HCT116 (cell line): ENCODE measurements around the gene KRT79. TPM values are rescaled to one million over a fixed set of nuclear protein-coding genes. Genes with fewer than 3 reads are reported as not detected.

ENCODE experiments used
- ATAC-seq: fragments of 200-7000 bp; cut with Tn5 transposase; 2 replicates; pipeline ENCODE4 v1.9.1; 2020; ENCODE audit warnings: mild to moderate bottlenecking, moderate library complexity
- BruUV-seq: library from RNA; stranded (reverse); fragments of 400-500 nt; replicated peaks from 2 replicates; lab custom pipeline; 2021; lab: Mats Ljungman, UMichigan
- CTCF ChIA-PET: fragments of 300-600 bp; sonication (Branson Sonifier 250); formaldehyde crosslinking; loops from one replicate; lab custom pipeline; 2021; ENCODE audit warnings: antibody characterized with exemption; lab: Charles Lee
- POLR2A ChIA-PET: fragments of 300-600, 350-600 bp; sonication (Branson Sonifier 250); formaldehyde crosslinking; loops from one replicate; lab custom pipeline; 2021; ENCODE audit warnings: antibody characterized with exemption; lab: Charles Lee
- RAD21 ChIA-PET, 2 experiments: fragments of 300-600 bp; sonication (Branson Sonifier 250); formaldehyde crosslinking; loops; one replicate each; lab custom pipeline; 2023; ENCODE audit warnings: low total read pairs in 2 of 2; ENCODE audit not compliant: uncharacterized antibody in 2 of 2, unreplicated experiment in 2 of 2, low non-redundant PET in 1 of 2; lab: Charles Lee
- DNase-seq: peaks from one replicate; pipeline ENCODE4 v3.0.0-alpha.2; 2010; ENCODE audit warnings: low read depth, low spot score
- H2AFZ ChIP-seq: fragments of 200-600 bp; shearing (Covaris generic), sonication (generic); 2 replicates; pipeline ENCODE4 v1.6.1; 2017; ENCODE audit warnings: low read depth, mixed run types, mixed read lengths, antibody characterized with exemption, low read length; ENCODE audit not compliant: poor library complexity, severe bottlenecking
- H3K27ac ChIP-seq: 2 replicates; pipeline ENCODE4 v1.5.1; 2012; ENCODE audit warnings: low read depth, low read length
- H3K27me3 ChIP-seq: fragments of 200-600 bp; sonication (generic); 2 replicates; pipeline ENCODE4 v1.6.1; 2016; ENCODE audit warnings: mixed run types, low read length, mixed read lengths; ENCODE audit not compliant: insufficient read depth
- H3K36me3 ChIP-seq, 2 experiments: fragments of 200-500 bp in 1 of 2; fragments of 200-600 bp in 1 of 2; sonication (Bioruptor generic) in 1 of 2; sonication (generic) in 1 of 2; 2 replicates each; pipeline versions ENCODE4 v1.5.1 to v1.6.1; 2014 to 2016; ENCODE audit warnings: low read length in 2 of 2, inconsistent platforms in 1 of 2, mixed read lengths in 1 of 2, mixed run types in 1 of 2; ENCODE audit not compliant: insufficient read depth in 2 of 2, control insufficient read depth in 1 of 2
- H3K4me1 ChIP-seq, 2 experiments: fragments of 200-600 bp in 1 of 2; sonication (generic) in 1 of 2; 2 replicates each; pipeline versions ENCODE4 v1.5.1 to v1.6.1; 2012 to 2017; ENCODE audit warnings: low read length in 2 of 2, inconsistent platforms in 1 of 2, mild to moderate bottlenecking in 1 of 2, mixed read lengths in 1 of 2, mixed run types in 1 of 2, moderate library complexity in 1 of 2; ENCODE audit not compliant: insufficient read depth in 2 of 2, control insufficient read depth in 1 of 2
- H3K4me2 ChIP-seq: fragments of 200-600 bp; sonication (generic); 2 replicates; pipeline ENCODE4 v1.6.1; 2017; ENCODE audit warnings: mixed run types, low read length, mixed read lengths
- H3K4me3 ChIP-seq, 2 experiments: fragments of 200-600 bp in 1 of 2; sonication (generic) in 1 of 2; replicated peaks in 1 of 2; 2 replicates each; pipeline ENCODE4 v1.5.1; 2011 to 2016; ENCODE audit warnings: low read length in 2 of 2, control low read depth in 1 of 2, low read depth in 1 of 2, mild to moderate bottlenecking in 1 of 2, mixed read lengths in 1 of 2, mixed run types in 1 of 2
- H3K79me2 ChIP-seq: fragments of 200-600 bp; sonication (generic); 2 replicates; pipeline ENCODE4 v1.6.1; 2017; ENCODE audit warnings: mild to moderate bottlenecking, mixed run types, low read length, moderate library complexity, mixed read lengths; ENCODE audit not compliant: insufficient read depth
- H3K9ac ChIP-seq: fragments of 200-600 bp; sonication (generic); 2 replicates; pipeline ENCODE4 v1.6.1; 2016; ENCODE audit warnings: low read length, mixed read lengths
- H3K9me2 ChIP-seq: fragments of 200-600 bp; sonication (generic), shearing (Covaris generic); 2 replicates; pipeline ENCODE4 v1.6.1; 2017; ENCODE audit warnings: mixed run types, mild to moderate bottlenecking, moderate library complexity; ENCODE audit not compliant: insufficient read depth
- H3K9me3 ChIP-seq, 2 experiments: fragments of 200-500 bp in 1 of 2; fragments of 200-600 bp in 1 of 2; sonication (Bioruptor generic) in 1 of 2; sonication (generic) in 1 of 2; 2 replicates each; pipeline ENCODE4 v1.6.1; 2014 to 2017; ENCODE audit warnings: low read length in 2 of 2, mixed read lengths in 2 of 2, inconsistent platforms in 1 of 2, low read depth in 1 of 2, mild to moderate bottlenecking in 1 of 2, mixed run types in 1 of 2, moderate library complexity in 1 of 2; ENCODE audit not compliant: control insufficient read depth in 1 of 2, insufficient read depth in 1 of 2
- H4K20me1 ChIP-seq: fragments of 200-600 bp; sonication (generic), shearing (Covaris generic); 2 replicates; pipeline ENCODE4 v1.6.1; 2017; ENCODE audit warnings: mixed run types, mild to moderate bottlenecking, moderate library complexity; ENCODE audit not compliant: insufficient read depth
- ATF3 ChIP-seq: IDR thresholded peaks from 2 replicates; pipeline ENCODE4 v1.6.1; 2012
- CEBPB ChIP-seq: IDR thresholded peaks from 2 replicates; pipeline ENCODE4 v1.6.1; 2012; ENCODE audit warnings: low read depth
- EZH2phosphoT487 ChIP-seq: fragments of 200-600 bp; IDR thresholded peaks from 2 replicates; pipeline ENCODE4 v1.6.1; 2018; ENCODE audit warnings: antibody characterized with exemption, borderline replicate concordance
- FOSL1 ChIP-seq: IDR thresholded peaks from 2 replicates; pipeline ENCODE4 v1.6.1; 2012; ENCODE audit warnings: low read depth
- JUND ChIP-seq: IDR thresholded peaks from 2 replicates; pipeline ENCODE4 v1.6.1; 2012
- MAX ChIP-seq: IDR thresholded peaks from 2 replicates; pipeline ENCODE4 v1.6.1; 2012
- SIN3A ChIP-seq: IDR thresholded peaks from 2 replicates; pipeline ENCODE4 v1.6.1; 2012; ENCODE audit warnings: low read depth
- ZFX ChIP-seq: fragments of 450-650 bp; IDR thresholded peaks from 2 replicates; pipeline ENCODE4 v1.6.1; 2017
- ZNF274 ChIP-seq: fragments of 200-500 bp; sonication (Bioruptor generic); IDR thresholded peaks from 2 replicates; pipeline ENCODE4 v1.6.1; 2014; ENCODE audit warnings: mild to moderate bottlenecking, low read depth, low read length, inconsistent platforms
- intact Hi-C: fragments of 100-400 bp; cut with micrococcal nuclease; formaldehyde crosslinking; loops from 2 replicates; pipeline ENCODE4 v1.10.0; 2022
- total RNA-seq: library from RNA; stranded (reverse); gene quantifications from one replicate; pipeline ENCODE4 v1.2.1, GENCODE V29; 2021; ENCODE audit not compliant: unreplicated experiment

Gene KRT79
- total RNA-seq, 1 experiment from 2014 or later, result not detected

- Histone ChIP-seq H2AFZ (no peak overlapping the region), H3K27me3 (peaks cover 10% of the 10 kb centered on the region; the same call in 1 of the 2 replicates), H3K4me2 (peak overlapping the region; percentile 3; the same call in 1 of the 2 replicates), H3K36me3 (no peaks in the 10 kb centered on the region), H3K27ac (no peak overlapping the region), H3K79me2 (no peaks in the 10 kb centered on the region), H3K4me1 (peaks cover 0 to 18% of the 10 kb centered on the region in 2 experiments; a peak in 2 of 4 replicates), H3K9me2 (no peaks in the 10 kb centered on the region), H3K9me3 (no peaks in the 10 kb centered on the region), H4K20me1 (no peaks in the 10 kb centered on the region), H3K4me3 (no peak overlapping the region), H3K9ac (no peak overlapping the region)
- ChIA-PET CTCF (interaction anchor here (1.0 kb wide), 1 partner anchor 694 kb away, joined by 3 read pairs; no protein-coding TSS in a partner anchor), RAD21 (no interaction called here), POLR2A (no interaction called here)
- intact Hi-C loops, result no loop called here
- no TSS peak for BruUV-seq
- DNase-seq (no peak), ATAC-seq (no peak)
- no peak for TF ChIP-seq JUND
- no peak for TF ChIP-seq ATF3
These were observed 3.3 kb upstream of the KRT79 start for GRCh38 chr12:52837413-52837741.

GRCh38 chr12:52836491-52837412 lies 2.6 kb upstream of the KRT79 start:
- ChIA-PET CTCF (no interaction called here), POLR2A (no interaction called here), RAD21 (no interaction called here)
- ATAC-seq (no peak), DNase-seq (no peak)
- no peaks in the 10 kb centered on the region for H3K9me2 ChIP-seq
- TF ChIP-seq ZFX, result no peak
- TF ChIP-seq ZNF274, result no peak
- TF ChIP-seq CEBPB, result no peak
- TF ChIP-seq EZH2phosphoT487, result no peak
- TF ChIP-seq SIN3A, result no peak
- no peak for TF ChIP-seq ATF3
- TF ChIP-seq MAX, result no peak
- no peak for TF ChIP-seq FOSL1
- no peak overlapping the region for H3K4me3 ChIP-seq
- H3K27me3 ChIP-seq, result peaks cover 7% of the 10 kb centered on the region; the same call in 1 of the 2 replicates
- H3K9me3 ChIP-seq, result no peaks in the 10 kb centered on the region
- H2AFZ ChIP-seq, result no peak overlapping the region
- intact Hi-C loops, result no loop called here
- no TSS peak for BruUV-seq
- H3K9ac ChIP-seq, result no peak overlapping the region
- H3K36me3 ChIP-seq, result no peaks in the 10 kb centered on the region
- H3K4me2 ChIP-seq, result 0 out of 2 replicates have a peak overlapping the region, but pooled peaks have one; percentile 3
- no peak overlapping the region for H3K27ac ChIP-seq
- H4K20me1 ChIP-seq, result no peaks in the 10 kb centered on the region
- peaks cover 0 to 18% of the 10 kb centered on the region in 2 experiments; a peak in 2 of 4 replicates for H3K4me1 ChIP-seq
- no peaks in the 10 kb centered on the region for H3K79me2 ChIP-seq
